ENCODE measurements around the gene PLAGL1.

GRCh38 chr6:143961066-143961465 is 47.0 kb downstream of the PLAGL1 start:
- TF ChIP-seq CTCF (IDR thresholded peaks at IDR 0.05): no peak
- no peak for TF ChIP-seq EP300 (IDR thresholded peaks at IDR 0.05)
- TF ChIP-seq POLR2A (IDR thresholded peaks at IDR 0.05): no peak

Data from tibial nerve (tissue), 4 donors.